NCI-H2227 (cell line): ENCODE results near the gene GON7.
"Not testable (repeated sequence)": the region's sequence is repeated elsewhere in the genome, so short reads cannot be mapped to it uniquely, and the experiment has no call there.

Source experiments
- DNase-seq: peaks from one replicate; lab custom pipeline; 2025; ENCODE audit not compliant: unreplicated experiment; lab: John Stamatoyannopoulos, UW

GON7 gene, protein sequence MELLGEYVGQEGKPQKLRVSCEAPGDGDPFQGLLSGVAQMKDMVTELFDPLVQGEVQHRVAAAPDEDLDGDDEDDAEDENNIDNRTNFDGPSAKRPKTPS

GRCh38 chr14:93206793-93207467 is at the start of gene GON7, which contains the start of gene UBR7:
Gene GON7, minus strand, starts transcription at chr14:93207065. Its CDS starts 28 bp downstream, at chr14:93207037.
Gene UBR7, plus strand, starts transcription at chr14:93207256. Its CDS starts 36 bp downstream, at chr14:93207292.
- DNase-seq = peak; percentile 97

GRCh38 chr14:93249128-93249831 is 42.4 kb upstream of the GON7 start:
- no peak for DNase-seq

GRCh38 chr14:93246534-93246933 is 39.7 kb upstream of the GON7 start:
- no peak for DNase-seq

DNA sequence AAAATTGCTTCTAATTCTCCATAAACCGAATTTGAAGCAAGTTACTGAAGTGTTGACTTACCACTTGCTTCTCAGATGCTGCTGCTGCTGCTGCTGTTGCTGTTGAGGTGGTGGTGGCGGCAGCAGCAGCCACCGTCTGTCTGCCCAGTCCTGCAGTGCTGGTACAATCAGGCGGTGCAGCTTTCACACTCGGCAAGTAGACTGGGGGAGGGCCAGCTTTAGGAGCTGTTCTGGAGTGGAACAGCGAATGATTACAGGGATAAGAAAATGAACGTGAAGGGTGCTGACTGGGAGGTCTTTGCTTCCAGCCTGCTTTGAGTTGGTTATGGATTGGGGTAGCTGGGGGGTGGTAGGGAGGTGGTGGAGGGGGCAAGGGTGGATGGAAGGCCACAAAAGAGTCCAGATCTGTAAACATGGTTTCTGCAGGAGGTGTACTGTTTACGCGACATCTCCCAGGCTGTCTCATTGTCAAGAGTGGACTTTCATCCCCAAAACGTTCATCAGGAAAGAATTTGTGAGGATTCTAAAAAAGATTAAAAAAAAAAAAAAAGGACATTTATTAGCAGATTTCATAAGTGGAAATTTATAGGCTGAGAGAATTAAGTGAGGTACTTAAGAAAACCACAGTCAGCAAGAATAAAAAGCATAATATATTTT is 39.0 kb upstream of the GON7 start:
- DNase-seq = peak; percentile 6

- no peak for DNase-seq
Measured at GRCh38 chr14:93240678-93241000, 33.8 kb upstream of the GON7 start.

- DNase-seq = no peak
Measured at GRCh38 chr14:93239869-93240677, 33.2 kb upstream of the GON7 start.

GRCh38 chr14:93234798-93235197 is 27.9 kb upstream of the GON7 start:
- DNase-seq = peak; percentile 23

DNA sequence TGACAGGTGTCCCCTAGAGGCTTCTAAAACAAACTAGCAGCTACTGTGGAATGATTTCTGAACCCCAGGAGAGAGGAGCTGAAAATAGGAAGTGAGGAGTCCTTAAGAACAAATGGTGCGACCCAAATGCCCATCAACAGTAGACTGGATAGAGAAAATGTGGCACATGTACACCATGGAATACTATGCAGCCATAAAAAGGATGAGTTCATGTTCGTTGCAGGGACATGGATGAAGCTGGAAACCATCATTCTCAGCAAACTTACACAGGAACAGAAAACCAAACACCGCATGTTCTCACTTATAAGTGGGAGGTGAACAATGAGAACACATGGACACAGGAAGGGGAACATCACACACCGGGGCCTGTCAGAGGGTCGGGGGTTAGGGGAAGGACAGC is 26.2 kb upstream of the GON7 start:
- DNase-seq = not testable (repeated sequence)

GRCh38 chr14:93232159-93232558 is 25.3 kb upstream of the GON7 start:
- DNase-seq = no peak

DNA sequence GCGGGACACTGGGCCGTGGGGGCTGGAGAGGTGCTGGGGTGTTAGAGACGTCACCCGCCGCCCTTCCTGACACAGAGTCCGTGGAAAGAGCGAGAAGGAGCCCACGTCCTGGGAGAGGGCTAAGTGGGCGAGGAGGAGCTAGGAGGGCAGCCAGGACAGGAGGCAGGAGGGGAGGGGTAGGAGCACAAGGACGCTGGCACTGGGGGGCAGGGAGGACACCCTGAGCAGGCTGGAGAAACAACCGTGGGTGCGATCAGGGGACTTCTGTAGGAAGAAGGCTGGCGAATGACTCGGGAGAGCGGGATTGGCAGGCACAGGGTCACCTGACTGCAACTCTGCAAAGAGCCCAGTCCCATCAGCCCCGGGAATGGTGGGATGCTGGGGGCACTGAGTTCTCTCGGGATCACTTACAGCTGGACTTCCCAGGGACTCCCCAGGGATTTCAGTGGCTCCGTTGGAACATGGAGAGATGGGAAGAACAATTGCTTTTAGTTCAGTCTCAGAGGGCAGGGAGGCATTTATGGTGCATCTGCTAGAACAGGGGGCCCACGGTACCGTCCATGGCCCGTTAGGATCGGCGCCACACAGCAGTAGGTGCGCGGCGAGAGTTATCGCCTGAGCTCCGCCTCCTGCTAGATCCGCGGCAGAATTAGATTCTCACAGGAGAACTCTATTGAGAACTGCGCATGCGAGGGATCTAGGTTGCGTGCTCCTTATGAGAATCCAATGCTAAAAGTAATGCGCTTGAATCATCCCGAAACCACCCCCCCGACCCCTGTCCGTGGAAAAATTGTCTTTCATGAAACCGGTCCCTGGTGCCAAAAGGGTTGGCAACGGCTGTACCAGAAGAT is 24.5 kb upstream of the GON7 start:
- DNase-seq = peak; percentile 78

GRCh38 chr14:93230539-93230938 is 23.7 kb upstream of the GON7 start:
- no peak for DNase-seq

DNA sequence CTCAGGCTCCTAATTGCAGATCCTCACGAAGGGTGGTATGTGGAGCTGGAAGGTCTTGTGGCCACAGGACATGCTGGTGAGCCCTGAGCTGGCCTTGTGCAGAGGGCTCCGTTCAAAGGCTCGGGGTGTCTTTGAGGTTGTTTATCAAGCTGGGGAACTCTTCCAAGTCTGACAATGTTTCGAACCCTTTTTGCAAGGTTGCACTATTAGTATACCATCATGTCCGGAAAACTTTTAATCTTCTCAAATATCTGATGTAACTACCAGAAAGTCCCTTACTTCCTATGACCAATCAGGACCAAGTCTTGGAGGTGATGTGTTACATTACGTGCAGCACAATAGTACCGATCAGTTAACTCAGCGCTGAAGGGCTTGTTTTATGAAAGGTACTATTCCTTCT is 21.7 kb upstream of the GON7 start:
- DNase-seq = no peak

DNA sequence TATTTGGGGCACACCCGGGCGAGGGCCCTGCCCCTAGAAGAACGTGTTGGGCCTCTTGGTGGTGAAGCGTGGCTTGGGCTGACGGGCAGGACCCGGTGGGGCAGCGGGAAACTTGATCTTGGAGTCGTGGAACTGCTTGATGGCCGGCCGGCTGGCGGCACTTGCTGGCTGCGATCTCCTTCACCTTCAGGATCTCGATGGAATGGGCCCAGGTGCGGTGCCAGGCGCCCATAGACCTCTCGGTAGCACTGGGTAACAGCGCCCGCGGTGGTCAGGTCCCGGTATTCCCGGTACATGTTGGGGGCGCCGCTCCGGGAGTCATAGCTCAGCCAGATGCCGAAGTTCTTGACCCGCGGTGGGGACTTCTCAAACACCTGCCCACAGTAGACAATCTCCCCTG is 16.7 kb upstream of the GON7 start:
- no peak for DNase-seq

DNA sequence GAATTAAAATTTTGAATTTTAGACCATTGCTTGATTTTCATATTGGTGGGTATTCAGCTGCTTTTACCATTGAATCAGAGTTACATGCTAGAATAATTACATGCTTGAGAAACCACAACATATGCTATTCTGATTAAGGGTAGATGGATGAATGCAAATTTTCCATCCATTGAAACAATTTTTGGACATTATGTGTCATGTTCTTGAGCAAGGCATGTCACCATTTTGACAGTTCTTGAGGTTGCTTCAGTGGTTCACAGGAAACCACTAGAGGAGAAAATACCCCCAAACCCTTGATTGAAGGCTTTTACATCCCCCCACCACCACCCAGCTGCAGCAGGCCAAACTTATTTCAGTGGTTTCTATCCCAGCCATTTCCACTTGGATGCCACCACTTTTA is 13.6 kb upstream of the GON7 start:
- DNase-seq = no peak

DNA sequence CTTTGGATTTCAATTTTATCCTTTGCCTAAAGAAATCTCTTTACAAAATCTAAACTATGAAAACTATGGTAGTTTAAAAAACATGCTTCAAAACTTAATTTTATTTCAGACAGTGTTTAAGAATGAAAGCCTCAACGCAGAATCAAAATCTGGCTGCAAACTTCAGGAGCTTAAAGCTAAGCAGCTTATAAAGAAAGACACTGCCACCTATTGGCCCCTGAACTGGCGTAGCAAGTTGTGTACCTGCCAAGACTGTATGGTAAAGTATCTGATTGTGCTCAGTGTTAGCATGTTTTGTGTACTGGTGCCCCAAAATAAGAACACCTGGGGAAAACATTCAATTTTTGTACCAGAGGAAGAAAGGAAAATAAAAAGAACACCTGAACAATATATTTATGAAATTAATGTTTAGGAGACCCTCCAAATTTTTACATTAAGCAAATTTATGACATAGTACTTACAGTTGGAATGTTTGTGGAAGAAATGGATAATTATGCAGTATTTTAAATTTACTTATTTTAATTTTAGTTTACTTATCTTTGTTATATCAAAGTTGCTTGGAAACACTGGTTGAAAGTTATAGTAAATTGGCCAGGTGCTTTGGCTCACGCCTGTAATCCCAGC is 12.3 kb upstream of the GON7 start:
- DNase-seq = peak; percentile 49

- DNase-seq = no peak
Measured at GRCh38 chr14:93214598-93214997, 7.7 kb upstream of the GON7 start.

GRCh38 chr14:93212432-93212831 is 5.6 kb upstream of the GON7 start:
- DNase-seq = no peak

DNA sequence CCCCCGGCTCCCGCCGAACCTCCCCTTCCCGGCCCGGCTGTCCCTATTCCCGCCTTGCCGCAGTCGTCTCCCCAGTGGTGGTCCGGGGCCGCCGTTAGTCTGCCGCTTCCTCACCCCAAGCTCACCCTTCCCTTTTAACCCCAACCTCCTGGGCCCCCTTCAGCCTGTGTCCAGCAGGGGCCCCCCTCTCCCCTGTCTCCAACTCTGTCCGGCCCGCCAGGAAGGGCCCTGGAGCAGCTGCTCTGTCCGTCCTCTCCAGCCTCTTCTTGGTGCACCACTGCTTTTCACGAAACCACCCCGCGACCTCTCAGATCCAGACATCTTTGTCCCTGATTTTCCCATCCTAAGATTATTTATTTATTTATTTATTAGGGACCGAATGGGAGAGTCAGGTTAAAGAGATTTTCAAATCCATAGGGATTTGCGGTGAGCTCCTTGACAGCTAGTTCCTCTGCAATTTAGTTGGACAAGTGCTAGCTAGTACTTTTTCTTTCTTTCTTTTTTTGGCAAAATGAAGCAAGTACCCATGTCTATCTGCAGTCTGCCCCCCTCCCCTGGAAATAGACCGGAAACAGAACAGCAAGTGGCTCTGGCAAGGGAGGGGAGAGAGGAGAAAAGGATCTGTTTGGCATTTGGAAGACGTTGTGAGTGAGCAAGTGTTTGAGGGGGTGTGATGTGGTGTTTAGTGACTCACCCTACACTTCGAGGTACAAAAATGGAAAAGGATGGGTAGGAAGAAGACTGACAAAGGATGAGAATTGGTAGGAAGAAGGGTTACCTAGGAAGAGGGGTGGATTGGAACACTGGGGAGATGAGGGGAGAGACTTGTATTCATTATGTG is 823 bp upstream of the GON7 start:
- peak; percentile 52 for DNase-seq

DNA sequence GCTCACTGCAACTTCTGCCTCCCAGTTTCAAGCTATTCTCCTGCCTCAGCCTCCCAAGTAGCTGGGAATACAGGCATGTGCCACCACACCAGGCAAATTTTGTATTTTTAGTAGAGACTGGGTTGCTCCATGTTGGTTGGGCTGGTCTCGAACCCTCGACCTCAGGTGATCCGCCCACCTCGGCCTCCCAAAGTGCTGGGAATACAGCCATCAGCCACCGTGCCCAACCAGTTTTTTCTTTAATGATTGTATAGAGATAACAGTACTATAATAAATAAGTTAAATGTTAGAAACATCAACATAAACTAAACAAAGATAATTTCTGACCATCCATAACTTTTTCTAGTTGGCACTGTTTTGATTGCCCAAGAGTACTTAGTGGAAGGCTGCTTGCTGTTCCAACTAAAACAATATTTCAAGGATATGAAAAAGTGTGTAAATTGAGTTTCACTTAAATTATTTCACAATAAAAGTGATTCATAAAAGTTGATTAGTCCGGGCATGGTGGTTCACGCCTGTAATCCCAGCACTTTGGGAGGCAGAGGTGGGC is 5.6 kb downstream of the GON7 start:
- DNase-seq = no peak
